Hepatocyte (in vitro differentiated cells): ENCODE data around the gene COL5A1. TPM values are rescaled to one million over a fixed set of nuclear protein-coding genes. Genes with fewer than 3 reads are reported as not detected.

ENCODE experiments used
- DNase-seq: peaks from one replicate; pipeline ENCODE4 v3.0.0-alpha.2; 2016; ENCODE audit warnings: low spot score
- H2AFZ ChIP-seq: fragments of 200-600 bp; sonication (generic); 2 replicates; pipeline ENCODE4 v1.6.0; 2016; ENCODE audit warnings: antibody characterized with exemption, mild to moderate bottlenecking
- H3K27ac ChIP-seq: fragments of 200-600 bp; sonication (generic); 2 replicates; pipeline ENCODE4 v1.5.1; 2016; ENCODE audit warnings: mild to moderate bottlenecking
- H3K27me3 ChIP-seq: fragments of 200-600 bp; sonication (generic); 2 replicates; pipeline ENCODE4 v1.6.1; 2016
- H3K36me3 ChIP-seq: fragments of 200-600 bp; sonication (generic); replicated peaks from 2 replicates; pipeline ENCODE4 v1.5.1; 2016; ENCODE audit warnings: low read depth; ENCODE audit not compliant: insufficient read depth
- H3K4me1 ChIP-seq: fragments of 200-600 bp; sonication (generic); 2 replicates; pipeline ENCODE4 v1.5.1; 2016; ENCODE audit warnings: mild to moderate bottlenecking, moderate library complexity; ENCODE audit not compliant: insufficient read depth
- H3K4me2 ChIP-seq: fragments of 200-600 bp; sonication (generic); 2 replicates; pipeline ENCODE4 v1.6.0; 2016
- H3K4me3 ChIP-seq: fragments of 200-600 bp; sonication (generic); 2 replicates; pipeline ENCODE4 v1.5.1; 2016; ENCODE audit warnings: mild to moderate bottlenecking
- H3K79me2 ChIP-seq: fragments of 200-600 bp; sonication (generic); 2 replicates; pipeline ENCODE4 v1.6.0; 2017; ENCODE audit warnings: mild to moderate bottlenecking
- H3K9me2 ChIP-seq: fragments of 200-600 bp; sonication (generic); replicated peaks from 2 replicates; pipeline ENCODE4 v1.6.0; 2017; ENCODE audit warnings: mild to moderate bottlenecking; ENCODE audit not compliant: insufficient read depth
- H3K9me3 ChIP-seq: fragments of 200-600 bp; sonication (generic); 2 replicates; pipeline ENCODE4 v1.5.1; 2016; ENCODE audit warnings: low read depth, mild to moderate bottlenecking
- H4K20me1 ChIP-seq: fragments of 200-600 bp; sonication (generic); 2 replicates; pipeline ENCODE4 v1.6.0; 2016; ENCODE audit warnings: mild to moderate bottlenecking; ENCODE audit not compliant: insufficient read depth, poor library complexity, severe bottlenecking
- CTCF ChIP-seq: fragments of 200-600 bp; sonication (generic); IDR thresholded peaks from 2 replicates; pipeline ENCODE4 v1.5.1; 2016; ENCODE audit warnings: antibody characterized with exemption, mild to moderate bottlenecking; ENCODE audit not compliant: poor library complexity
- EZH2 ChIP-seq: fragments of 200-600 bp; sonication (generic); IDR thresholded peaks from 2 replicates; pipeline ENCODE4 v1.6.1; 2016; ENCODE audit warnings: antibody characterized with exemption, mild to moderate bottlenecking, borderline replicate concordance
- EZH2phosphoT487 ChIP-seq: fragments of 200-600 bp; sonication (generic); IDR thresholded peaks from one replicate; pipeline ENCODE4 v1.6.1; 2018; ENCODE audit warnings: antibody characterized with exemption, mild to moderate bottlenecking, low read depth, moderate library complexity; ENCODE audit not compliant: unreplicated experiment, severe bottlenecking
- WGBS: methylation state at CpG from one replicate; pipeline ENCODE4 v1.1.6; 2016; ENCODE audit warnings: low lambda C conversion rate; ENCODE audit errors: missing lambda C conversion rate; 5-methylcytosine and 5-hydroxymethylcytosine counted together
- polyA plus RNA-seq: library from polyadenylated mRNA; unstranded; fragments of >200 nt; fragmentation: Nextera tagmentation; extraction: Ambion mirVana; gene quantifications from 2 replicates; pipeline ENCODE4 v1.2.1, GENCODE V29; 2016
- total RNA-seq: library from RNA; depleted of rRNA; stranded (reverse); fragments of >200 nt; gene quantifications from 2 replicates; pipeline ENCODE4 v1.2.3, GENCODE V29; 2014

The COL5A1 gene
- total and polyA plus RNA-seq, 2 experiments from 2014 or later: 342 to 347 TPM

- H3K4me2 ChIP-seq: no peak overlapping the region
- no peaks in the 10 kb centered on the region for H3K4me1 ChIP-seq
- no peak overlapping the region for H3K27ac ChIP-seq
- no peaks in the 10 kb centered on the region for H4K20me1 ChIP-seq
- H3K79me2 ChIP-seq: no peaks in the 10 kb centered on the region
- H3K9me2 ChIP-seq: no peaks in the 10 kb centered on the region
- no peak overlapping the region for H3K4me3 ChIP-seq
- WGBS: 94% methylated on average over 13 of the region's 13 CpGs
- no peak for DNase-seq
- no peaks in the 10 kb centered on the region for H3K9me3 ChIP-seq
- peaks cover 5% of the 10 kb centered on the region for H3K27me3 ChIP-seq
- TF ChIP-seq EZH2: no peak
- TF ChIP-seq CTCF: no peak
- no peak for TF ChIP-seq EZH2phosphoT487
- H3K36me3 ChIP-seq: no peaks in the 10 kb centered on the region
- H2AFZ ChIP-seq: no peak overlapping the region
Observed at GRCh38 chr9:134879664-134880483, 238.3 kb downstream of the COL5A1 start.

- Histone ChIP-seq H3K9me2 (no peaks in the 10 kb centered on the region), H3K27ac (no peak within 1 kb of the TSS), H3K4me3 (no peak within 1 kb of the TSS), H3K36me3 (no peaks in the 10 kb centered on the region), H3K4me1 (no peaks in the 10 kb centered on the region), H3K27me3 (peaks cover 5% of the 10 kb centered on the region), H2AFZ (no peak within 1 kb of the TSS), H4K20me1 (no peaks in the 10 kb centered on the region), H3K9me3 (no peaks in the 10 kb centered on the region), H3K4me2 (no peak within 1 kb of the TSS), H3K79me2 (no peaks in the 10 kb centered on the region)
- WGBS: 88% methylated on average over 25 of the region's 25 CpGs
- no peak for TF ChIP-seq EZH2phosphoT487
- TF ChIP-seq EZH2: no peak
- no peak for TF ChIP-seq CTCF
- no peak for DNase-seq
Observed at GRCh38 chr9:134880484-134881312, 239.1 kb downstream of the COL5A1 start, which contains the start of gene FCN2. TSS of gene FCN2 (plus strand) at chr9:134880810. CDS start at chr9:134880822, 12 bp downstream.

- no peak overlapping the region for H2AFZ ChIP-seq
- 94% methylated on average over 13 of the region's 13 CpGs for WGBS
- no peaks in the 10 kb centered on the region for H3K9me3 ChIP-seq
- peaks cover 5% of the 10 kb centered on the region for H3K27me3 ChIP-seq
- no peak overlapping the region for H3K4me3 ChIP-seq
- H3K4me1 ChIP-seq: no peaks in the 10 kb centered on the region
- no peaks in the 10 kb centered on the region for H3K79me2 ChIP-seq
- no peaks in the 10 kb centered on the region for H3K9me2 ChIP-seq
- no peak overlapping the region for H3K4me2 ChIP-seq
- H3K36me3 ChIP-seq: no peaks in the 10 kb centered on the region
- DNase-seq: no peak
- H4K20me1 ChIP-seq: no peaks in the 10 kb centered on the region
- TF ChIP-seq CTCF (no peak), EZH2 (no peak), EZH2phosphoT487 (no peak)
- H3K27ac ChIP-seq: no peak overlapping the region
Observed at GRCh38 chr9:134881313-134881670, 239.7 kb downstream of the COL5A1 start.
